ENCODE results near the gene CC2D1B. TPM values are rescaled to one million over a fixed set of nuclear protein-coding genes. Genes with fewer than 3 reads are reported as not detected.

The CC2D1B gene
- total RNA-seq, 1 experiment from 2014 or later = 22.6 TPM

- TF ChIP-seq ARID4B (CRISPR knock-in tag; IDR thresholded peaks at IDR 0.05; ENCODE audit: borderline replicate concordance) (peak; percentile 63; the same call in 1 of the 2 replicates), TCF7 (CRISPR knock-in tag; IDR thresholded peaks at IDR 0.05; ENCODE audit: low read depth) (no peak), ZNF263 (CRISPR knock-in tag; IDR thresholded peaks at IDR 0.05; ENCODE audit: low read depth) (no peak), CREB1 (CRISPR knock-in tag; IDR thresholded peaks at IDR 0.05) (no peak), TEAD1 (CRISPR knock-in tag; IDR thresholded peaks at IDR 0.05) (peak; percentile 16; the same call in 1 of the 2 replicates)
- TF ChIP-seq, protein P1, sequence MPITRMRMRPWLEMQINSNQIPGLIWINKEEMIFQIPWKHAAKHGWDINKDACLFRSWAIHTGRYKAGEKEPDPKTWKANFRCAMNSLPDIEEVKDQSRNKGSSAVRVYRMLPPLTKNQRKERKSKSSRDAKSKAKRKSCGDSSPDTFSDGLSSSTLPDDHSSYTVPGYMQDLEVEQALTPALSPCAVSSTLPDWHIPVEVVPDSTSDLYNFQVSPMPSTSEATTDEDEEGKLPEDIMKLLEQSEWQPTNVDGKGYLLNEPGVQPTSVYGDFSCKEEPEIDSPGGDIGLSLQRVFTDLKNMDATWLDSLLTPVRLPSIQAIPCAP (CRISPR knock-in tag; IDR thresholded peaks at IDR 0.05) = no peak
- peak; percentile 78 for ATAC-seq
- Mint-ChIP-seq H3K4me1 (peaks cover 23% of the 10 kb centered on the region), H3K27ac (peak overlapping the region; percentile 100), H3K36me3 (peaks cover 49% of the 10 kb centered on the region), H3K9me3 (no peaks in the 10 kb centered on the region), H3K4me3 (peak overlapping the region; percentile 100), H3K27me3 (ENCODE audit: low read depth) (no peaks in the 10 kb centered on the region)
- DNase-seq (ENCODE audit: low spot score) = peak; percentile 51
- POLR2A ChIA-PET = interaction anchor here (0.7 to 1.9 kb wide), 11 partner anchors 17 to 348 kb away, joined by 3 to 16 read pairs (median 3); partner anchors contain the start of genes BTF3L4, CC2D1B, SHISAL2A and TUT4
- CTCF ChIA-PET = interaction anchor here (0.8 to 1.6 kb wide), 5 partner anchors 21 to 283 kb away, joined by 3 to 13 read pairs (median 4); no protein-coding TSS in a partner anchor
These were observed 37.6 kb upstream of the CC2D1B start for GRCh38 chr1:52403566-52404115.

DNA sequence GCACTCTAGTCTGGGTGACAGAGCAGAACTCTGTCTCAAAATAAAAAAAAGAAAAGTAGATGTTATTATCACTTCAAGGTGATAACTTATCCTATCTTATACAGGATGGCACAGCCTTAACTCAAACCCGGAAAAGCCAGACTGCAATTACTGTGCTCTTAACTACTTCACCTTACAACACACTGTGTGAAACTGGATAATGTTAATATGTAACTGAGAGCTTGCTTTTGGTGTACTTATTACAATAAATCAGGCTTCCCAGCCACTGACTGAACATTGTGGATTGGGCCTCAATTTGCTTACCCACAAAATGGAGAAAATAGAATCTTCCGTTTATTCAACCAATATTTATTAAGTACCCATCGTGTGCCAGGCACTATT is 36.8 kb upstream of the CC2D1B start:
- ChIA-PET POLR2A (interaction anchor here (1.9 kb wide), 1 partner anchor 347 kb away, joined by 10 read pairs; the partner anchor contains the start of genes BTF3L4 and TXNDC12), CTCF (no interaction called here)
- no peak for ATAC-seq
- Mint-ChIP-seq H3K4me1 (peaks cover 23% of the 10 kb centered on the region), H3K27me3 (ENCODE audit: low read depth) (no peaks in the 10 kb centered on the region), H3K27ac (peak overlapping the region; percentile 57; the same call in 1 of the 2 replicates), H3K4me3 (peak overlapping the region; percentile 100), H3K36me3 (peaks cover 43% of the 10 kb centered on the region), H3K9me3 (no peaks in the 10 kb centered on the region)
- TF ChIP-seq, protein P2, sequence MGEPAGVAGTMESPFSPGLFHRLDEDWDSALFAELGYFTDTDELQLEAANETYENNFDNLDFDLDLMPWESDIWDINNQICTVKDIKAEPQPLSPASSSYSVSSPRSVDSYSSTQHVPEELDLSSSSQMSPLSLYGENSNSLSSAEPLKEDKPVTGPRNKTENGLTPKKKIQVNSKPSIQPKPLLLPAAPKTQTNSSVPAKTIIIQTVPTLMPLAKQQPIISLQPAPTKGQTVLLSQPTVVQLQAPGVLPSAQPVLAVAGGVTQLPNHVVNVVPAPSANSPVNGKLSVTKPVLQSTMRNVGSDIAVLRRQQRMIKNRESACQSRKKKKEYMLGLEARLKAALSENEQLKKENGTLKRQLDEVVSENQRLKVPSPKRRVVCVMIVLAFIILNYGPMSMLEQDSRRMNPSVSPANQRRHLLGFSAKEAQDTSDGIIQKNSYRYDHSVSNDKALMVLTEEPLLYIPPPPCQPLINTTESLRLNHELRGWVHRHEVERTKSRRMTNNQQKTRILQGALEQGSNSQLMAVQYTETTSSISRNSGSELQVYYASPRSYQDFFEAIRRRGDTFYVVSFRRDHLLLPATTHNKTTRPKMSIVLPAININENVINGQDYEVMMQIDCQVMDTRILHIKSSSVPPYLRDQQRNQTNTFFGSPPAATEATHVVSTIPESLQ (CRISPR knock-in tag; IDR thresholded peaks at IDR 0.05) = no peak
- TF ChIP-seq ZNF219 (CRISPR knock-in tag; IDR thresholded peaks at IDR 0.05; ENCODE audit: borderline replicate concordance) (no peak), FOXK1 (CRISPR knock-in tag; IDR thresholded peaks at IDR 0.05) (no peak), GTF2I (CRISPR knock-in tag; conservative IDR thresholded peaks at IDR 0.05) (no peak), ZNF396 (CRISPR knock-in tag; IDR thresholded peaks at IDR 0.05; ENCODE audit: borderline replicate concordance) (no peak), NFE2L1 (CRISPR knock-in tag; IDR thresholded peaks at IDR 0.05) (no peak), HMGA2 (CRISPR knock-in tag; IDR thresholded peaks at IDR 0.05) (no peak), ZNF121 (CRISPR knock-in tag; IDR thresholded peaks at IDR 0.05) (no peak), ZNF423 (CRISPR knock-in tag; IDR thresholded peaks at IDR 0.05) (no peak), FOXP4 (CRISPR knock-in tag; IDR thresholded peaks at IDR 0.05) (no peak)
- TF ChIP-seq, protein P3, sequence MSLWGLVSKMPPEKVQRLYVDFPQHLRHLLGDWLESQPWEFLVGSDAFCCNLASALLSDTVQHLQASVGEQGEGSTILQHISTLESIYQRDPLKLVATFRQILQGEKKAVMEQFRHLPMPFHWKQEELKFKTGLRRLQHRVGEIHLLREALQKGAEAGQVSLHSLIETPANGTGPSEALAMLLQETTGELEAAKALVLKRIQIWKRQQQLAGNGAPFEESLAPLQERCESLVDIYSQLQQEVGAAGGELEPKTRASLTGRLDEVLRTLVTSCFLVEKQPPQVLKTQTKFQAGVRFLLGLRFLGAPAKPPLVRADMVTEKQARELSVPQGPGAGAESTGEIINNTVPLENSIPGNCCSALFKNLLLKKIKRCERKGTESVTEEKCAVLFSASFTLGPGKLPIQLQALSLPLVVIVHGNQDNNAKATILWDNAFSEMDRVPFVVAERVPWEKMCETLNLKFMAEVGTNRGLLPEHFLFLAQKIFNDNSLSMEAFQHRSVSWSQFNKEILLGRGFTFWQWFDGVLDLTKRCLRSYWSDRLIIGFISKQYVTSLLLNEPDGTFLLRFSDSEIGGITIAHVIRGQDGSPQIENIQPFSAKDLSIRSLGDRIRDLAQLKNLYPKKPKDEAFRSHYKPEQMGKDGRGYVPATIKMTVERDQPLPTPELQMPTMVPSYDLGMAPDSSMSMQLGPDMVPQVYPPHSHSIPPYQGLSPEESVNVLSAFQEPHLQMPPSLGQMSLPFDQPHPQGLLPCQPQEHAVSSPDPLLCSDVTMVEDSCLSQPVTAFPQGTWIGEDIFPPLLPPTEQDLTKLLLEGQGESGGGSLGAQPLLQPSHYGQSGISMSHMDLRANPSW (CRISPR knock-in tag; conservative IDR thresholded peaks at IDR 0.05; ENCODE audit: low read depth) = no peak
- TF ChIP-seq, protein P4, sequence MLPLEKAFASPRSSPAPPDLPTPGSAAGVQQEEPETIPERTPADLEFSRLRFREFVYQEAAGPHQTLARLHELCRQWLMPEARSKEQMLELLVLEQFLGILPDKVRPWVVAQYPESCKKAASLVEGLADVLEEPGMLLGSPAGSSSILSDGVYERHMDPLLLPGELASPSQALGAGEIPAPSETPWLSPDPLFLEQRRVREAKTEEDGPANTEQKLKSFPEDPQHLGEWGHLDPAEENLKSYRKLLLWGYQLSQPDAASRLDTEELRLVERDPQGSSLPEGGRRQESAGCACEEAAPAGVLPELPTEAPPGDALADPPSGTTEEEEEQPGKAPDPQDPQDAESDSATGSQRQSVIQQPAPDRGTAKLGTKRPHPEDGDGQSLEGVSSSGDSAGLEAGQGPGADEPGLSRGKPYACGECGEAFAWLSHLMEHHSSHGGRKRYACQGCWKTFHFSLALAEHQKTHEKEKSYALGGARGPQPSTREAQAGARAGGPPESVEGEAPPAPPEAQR (CRISPR knock-in tag; IDR thresholded peaks at IDR 0.05) = no peak
- TF ChIP-seq, protein P5, sequence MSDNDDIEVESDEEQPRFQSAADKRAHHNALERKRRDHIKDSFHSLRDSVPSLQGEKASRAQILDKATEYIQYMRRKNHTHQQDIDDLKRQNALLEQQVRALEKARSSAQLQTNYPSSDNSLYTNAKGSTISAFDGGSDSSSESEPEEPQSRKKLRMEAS (CRISPR knock-in tag; IDR thresholded peaks at IDR 0.05) = no peak
- no peak for DNase-seq (ENCODE audit: low spot score)

Data from WTC11 (cell line).